HG02763 (cell line): ENCODE measurements around the gene PSTPIP2.
"Not testable (repeated sequence)": the region's sequence is repeated elsewhere in the genome, so short reads cannot be mapped to it uniquely, and the experiment has no call there.

Experiments used
- ATAC-seq: cut with Tn5 transposase; IDR thresholded peaks from one replicate; pipeline ENCODE4 v1.9.1; 2021; ENCODE audit warnings: mild to moderate bottlenecking, moderate library complexity; ENCODE audit not compliant: unreplicated experiment

Gene PSTPIP2, protein sequence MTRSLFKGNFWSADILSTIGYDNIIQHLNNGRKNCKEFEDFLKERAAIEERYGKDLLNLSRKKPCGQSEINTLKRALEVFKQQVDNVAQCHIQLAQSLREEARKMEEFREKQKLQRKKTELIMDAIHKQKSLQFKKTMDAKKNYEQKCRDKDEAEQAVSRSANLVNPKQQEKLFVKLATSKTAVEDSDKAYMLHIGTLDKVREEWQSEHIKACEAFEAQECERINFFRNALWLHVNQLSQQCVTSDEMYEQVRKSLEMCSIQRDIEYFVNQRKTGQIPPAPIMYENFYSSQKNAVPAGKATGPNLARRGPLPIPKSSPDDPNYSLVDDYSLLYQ

DNA sequence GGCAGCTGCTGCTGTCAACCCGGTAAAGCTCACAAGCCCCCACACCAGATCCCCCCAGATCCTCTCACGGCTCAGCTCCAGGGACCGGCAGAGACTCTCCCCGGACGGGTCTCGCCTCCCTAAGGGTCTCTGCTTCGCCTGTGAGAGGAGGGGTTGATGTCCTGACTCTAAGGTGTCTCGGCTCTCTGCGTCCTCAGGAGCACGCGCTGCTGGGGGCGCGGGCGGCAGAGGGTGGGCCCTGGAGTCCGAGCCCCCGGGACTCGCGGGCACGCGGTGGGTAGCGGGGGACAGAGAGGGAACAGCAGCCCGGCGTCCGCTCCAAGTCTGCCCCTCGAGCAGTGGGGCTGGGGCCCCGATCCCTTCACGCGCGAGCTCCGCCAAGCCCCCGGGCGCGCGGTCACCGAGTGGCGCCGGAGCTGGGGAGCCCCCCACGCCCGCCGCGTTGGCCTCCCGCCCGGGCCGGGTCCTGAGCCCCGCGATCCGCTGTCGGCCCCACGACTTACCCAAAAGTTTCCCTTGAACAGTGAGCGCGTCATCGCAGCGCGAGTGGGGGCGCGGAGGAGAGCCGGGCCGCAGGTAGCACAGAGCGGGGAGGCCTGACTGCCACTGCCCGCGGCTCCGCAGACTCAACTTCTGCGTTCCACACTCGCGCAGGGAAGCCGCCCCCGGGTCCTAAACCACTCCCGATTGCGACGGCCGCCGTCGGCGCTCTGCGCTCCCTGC lies at the start of gene PSTPIP2:
Gene PSTPIP2 (minus strand): TSS at position 608 of the 723 bp plus-strand sequence. CDS start 72 bp downstream, at position 536.
- peak; percentile 68 for ATAC-seq

DNA sequence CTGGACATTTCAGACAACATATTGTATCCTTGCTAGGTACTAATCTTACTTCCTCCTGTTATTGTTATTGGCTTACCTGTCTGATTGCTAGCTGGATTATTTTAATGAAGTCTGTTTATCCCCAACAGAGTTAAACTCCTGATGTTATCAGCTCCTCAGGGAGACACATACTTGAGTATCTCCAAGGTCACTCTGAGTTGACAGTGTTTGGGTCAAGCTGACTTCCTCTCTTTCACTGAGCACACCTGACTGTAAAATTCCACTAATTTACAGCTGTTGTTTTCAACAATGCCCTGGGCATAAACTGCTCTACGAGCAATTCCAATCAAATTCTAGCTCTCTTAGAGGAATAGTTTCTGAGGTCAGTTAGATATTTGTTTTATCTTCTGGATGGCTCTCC lies 41.7 kb upstream of the PSTPIP2 start:
- no peak for ATAC-seq

DNA sequence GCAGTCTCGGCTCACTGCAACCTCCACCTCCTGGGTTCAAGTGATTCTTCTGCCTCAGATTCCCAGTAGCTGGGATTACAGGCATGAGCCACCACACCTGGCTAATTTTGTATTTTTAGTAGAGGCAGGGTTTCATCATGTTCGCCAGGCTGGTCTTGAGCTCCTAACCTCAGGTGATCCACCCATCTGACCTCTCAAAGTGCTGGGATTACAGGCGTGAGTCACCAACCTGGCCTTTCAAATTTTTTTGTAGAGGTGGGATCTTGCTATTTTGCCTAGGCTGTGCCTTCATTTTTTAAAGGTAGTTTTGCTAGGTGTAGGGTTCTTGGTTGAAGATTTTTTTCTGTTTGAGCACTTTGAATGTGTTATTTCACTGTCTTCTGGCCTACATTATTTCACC lies 38.3 kb upstream of the PSTPIP2 start:
- no peak for ATAC-seq

DNA sequence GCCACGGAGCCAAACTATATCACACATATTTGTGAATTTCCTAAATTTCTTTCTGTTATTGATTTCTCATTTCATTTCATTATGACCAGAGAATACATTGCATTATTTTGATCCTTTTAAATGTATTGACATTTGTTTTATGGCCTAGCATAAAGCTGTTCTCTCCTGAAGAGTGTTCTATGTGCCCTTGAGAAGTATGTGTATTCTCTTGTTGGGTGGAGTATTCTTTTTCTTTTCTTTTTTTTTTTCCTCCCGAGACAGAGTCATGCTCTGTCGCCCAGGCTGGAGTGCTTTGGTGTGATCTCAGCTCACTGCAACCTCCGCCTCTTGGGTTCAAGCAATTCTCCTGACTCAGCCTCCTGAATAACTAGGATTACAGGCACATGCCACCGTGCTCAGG lies 37.3 kb upstream of the PSTPIP2 start:
- ATAC-seq, result no peak

DNA sequence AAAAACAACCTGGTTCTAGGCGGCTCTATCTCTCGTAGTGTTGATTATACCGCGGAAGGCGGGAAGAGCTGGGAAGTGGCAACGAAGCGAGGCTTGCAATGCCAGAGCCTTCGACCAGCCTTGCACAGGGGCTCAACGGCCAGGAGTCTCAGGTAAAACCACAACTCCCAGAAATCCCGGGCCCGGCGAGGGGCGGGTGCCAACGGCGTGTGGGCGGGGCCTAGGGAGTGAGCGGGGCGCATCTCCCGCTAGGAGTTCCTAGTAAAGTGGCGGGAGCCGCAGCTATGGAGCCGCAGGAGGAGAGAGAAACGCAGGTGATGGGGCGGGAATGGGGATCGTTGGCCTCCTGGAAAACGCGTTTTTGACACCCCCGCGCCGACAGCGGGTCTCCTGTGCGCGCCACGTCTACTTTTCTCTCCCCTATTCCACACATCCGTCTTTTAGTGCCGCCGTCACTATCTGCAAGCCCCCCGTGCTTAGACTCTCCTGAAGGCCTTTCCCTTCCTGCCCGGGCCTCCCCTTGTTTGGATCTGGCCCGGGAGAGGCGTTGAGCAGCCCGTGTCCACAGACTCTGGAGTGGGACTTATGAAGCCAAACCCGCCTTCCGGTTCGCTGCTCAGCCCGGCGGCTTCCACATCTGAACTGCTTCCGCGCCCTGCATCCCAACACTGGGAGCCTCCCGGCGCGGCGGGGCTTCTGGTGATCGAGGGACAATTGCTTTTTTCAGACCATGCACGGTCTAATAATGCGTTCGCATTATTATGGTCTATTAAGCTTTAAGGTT lies 32.3 kb upstream of the PSTPIP2 start, which contains the start of gene HAUS1:
Gene HAUS1 (plus strand): TSS at position 258 of the 784 bp plus-strand sequence. CDS start 27 bp downstream, at position 285.
- ATAC-seq, result peak; percentile 92

DNA sequence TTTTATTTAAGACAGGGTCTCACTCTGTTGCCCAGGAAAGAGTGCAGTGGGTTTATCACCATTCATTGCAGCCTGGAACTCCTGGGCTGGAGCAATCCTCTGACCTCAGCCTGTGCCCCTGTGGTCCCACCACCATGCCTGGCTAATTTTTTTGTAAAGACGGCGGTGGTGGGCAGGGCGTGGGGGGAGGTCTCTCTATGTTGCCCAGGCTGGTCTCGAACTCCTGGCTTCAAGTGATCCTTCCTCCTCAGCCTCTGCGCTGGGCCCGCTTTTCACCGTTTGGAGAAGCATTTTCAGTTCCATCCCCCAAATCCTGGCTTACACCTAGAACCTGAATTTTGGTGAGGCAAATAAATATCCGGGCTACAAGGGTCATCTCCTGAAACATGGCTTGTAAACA lies 27.4 kb upstream of the PSTPIP2 start:
- ATAC-seq, result no peak

DNA sequence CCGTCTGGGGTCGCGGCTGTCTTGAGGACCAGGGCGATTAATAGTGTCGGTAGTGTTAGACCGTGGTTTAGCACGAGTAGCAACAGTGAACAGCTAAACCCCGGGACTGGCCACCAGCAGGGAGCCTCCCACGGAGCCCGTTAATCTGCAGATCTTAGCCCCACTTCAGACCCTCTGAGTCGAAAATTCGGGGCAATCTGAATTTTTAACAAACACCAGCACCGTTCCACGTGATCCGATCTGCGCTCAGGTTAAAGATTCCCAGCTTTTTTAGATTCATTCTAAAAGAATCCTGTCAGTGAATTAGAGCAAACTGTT lies 26.5 kb upstream of the PSTPIP2 start:
- no peak for ATAC-seq

DNA sequence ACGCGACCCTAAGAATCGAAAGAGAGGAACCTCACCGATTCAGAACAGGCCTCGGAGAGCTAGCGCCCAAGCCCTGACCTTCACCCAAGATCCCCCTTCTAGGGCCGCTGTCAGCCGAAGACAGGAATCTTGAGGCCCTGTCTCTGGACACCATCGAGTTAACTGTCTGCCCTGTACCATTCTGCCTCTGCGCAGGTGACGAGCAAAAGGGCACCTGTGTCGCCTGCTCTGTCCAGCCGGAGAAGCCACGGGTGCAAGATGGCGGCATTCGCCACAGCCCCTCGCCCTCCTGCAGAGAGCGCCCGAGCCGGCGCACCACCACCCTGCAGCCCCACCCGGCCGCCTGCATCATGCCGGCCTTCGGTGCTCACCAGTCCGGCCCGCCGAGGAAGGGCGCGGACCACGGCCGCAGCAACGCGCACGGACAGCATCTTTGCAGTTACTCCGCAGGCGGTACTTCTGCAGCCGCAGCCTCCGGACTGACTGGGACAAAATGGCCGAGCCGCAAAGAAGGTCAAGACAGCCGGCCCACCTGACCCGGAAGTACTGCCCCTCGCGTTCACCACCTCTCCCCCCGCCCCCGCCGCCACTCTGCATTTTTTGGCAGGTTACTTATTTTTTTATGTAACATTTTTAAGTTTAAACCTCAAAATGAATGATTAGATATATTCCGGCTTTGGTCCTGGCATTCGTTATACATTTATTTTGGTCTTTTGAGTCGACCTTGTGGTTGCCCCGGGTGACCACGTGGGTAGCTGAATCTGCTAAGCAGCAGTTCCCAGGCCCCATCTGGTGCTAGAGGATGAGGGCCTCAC lies 25.9 kb upstream of the PSTPIP2 start, which contains the start of gene ATP5F1A:
Gene ATP5F1A (minus strand): TSS at position 496 of the 815 bp plus-strand sequence. CDS start 65 bp downstream, at position 431.
- ATAC-seq, result peak; percentile 81

DNA sequence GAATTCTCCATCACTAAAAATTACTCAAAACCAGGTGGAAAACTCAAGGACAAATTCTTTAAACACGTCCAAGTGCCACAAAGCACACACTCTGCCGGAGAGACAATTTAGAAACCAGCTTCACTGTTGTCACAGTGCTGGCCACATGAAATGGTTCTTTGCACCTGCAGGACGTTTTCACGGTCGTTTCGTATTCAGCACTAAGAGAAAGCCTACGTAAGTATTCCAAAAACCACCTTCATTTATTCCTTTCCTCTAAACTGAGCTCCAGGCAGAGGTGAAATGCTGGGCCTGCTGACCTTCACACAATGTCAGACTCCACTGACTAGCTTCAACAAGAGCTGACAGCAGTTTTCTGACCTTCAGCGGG lies 25.4 kb upstream of the PSTPIP2 start:
- ATAC-seq, result peak; percentile 24

DNA sequence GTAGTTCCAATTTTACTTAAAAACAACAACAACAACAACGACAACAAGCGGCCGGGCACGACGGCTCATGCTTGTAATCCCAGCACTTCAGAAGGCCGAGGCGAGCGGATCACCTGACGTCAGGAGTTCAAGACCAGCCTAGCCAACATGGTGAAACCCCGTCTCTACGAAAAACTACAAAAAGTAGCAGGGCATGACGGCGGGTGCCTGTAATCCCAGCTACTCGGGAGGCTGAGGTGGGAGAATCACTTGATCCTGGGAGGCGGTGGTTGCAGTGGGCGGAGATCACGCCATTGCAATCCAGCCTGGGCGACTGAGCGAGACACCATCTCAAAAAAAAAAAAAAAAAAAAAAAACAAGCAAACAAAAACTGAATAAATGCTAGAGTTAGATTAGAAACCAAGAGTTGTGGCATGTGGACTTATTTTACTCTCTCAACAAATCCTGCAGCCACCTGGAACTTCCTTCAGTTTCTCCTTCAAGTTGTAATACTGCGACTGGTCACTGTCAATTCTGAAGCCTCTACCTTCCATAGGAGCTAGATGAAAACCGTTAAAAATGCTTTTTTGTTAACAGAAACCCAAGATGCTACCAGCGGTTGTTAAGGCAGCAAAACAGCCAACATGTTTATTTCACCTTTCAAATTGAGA lies 24.7 kb upstream of the PSTPIP2 start:
- no peak for ATAC-seq

DNA sequence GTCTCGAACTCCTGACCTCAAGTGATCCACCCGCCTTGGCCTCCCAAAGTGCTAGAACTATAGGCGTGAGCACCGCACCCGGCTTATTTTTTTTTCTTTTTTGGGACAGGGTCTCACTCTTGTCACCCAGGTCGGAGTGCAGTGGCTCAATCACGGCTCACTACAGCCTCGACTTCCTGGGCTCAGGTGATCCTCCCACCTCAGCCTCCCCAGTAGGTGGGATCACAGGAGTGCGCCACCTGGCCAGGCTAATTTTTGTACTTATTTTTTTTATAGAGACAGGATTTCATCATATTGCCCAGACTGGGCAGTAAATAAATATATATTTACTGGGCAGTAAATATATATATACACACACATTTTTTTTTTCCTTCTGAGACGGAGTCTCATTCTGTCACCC lies 23.5 kb upstream of the PSTPIP2 start:
- ATAC-seq, result no peak

DNA sequence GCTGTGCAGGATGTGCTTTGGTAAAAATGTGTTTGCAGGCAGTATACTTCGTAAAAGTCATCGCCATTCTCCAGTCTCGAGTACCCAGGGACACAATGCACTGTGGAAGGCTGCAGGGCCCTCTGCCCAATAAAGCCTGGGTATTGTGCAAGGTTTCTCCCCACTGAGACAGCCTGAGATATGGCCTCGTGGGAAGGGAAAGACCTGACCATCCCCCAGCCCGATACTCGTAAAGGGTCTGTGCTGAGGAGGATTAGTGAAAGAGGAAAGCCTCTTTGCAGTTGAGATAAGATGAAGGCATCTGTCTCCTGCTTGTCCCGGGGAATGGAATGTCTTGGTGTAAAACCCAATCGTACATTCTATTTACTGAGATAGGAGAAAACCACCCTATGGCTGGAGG lies 16.4 kb upstream of the PSTPIP2 start:
- not testable (repeated sequence) for ATAC-seq

DNA sequence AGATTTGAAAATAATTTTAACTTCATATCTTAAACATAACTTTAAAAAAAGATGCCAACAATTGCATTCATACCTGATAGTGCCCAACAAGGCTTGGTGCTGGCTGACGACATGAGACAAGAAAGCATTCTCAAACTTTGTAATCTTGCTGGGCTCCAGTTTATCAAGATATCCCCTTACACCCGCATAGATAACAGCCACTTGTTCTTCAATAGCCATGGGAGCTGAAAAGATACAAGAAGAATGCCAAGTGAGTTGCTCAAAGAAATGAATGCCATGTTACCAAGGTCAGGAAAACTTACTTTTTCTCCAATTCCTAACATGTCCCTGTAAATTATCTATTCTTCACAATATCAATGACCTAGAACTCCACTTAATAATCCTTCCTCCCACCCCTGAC lies 12.4 kb upstream of the PSTPIP2 start:
- no peak for ATAC-seq

DNA sequence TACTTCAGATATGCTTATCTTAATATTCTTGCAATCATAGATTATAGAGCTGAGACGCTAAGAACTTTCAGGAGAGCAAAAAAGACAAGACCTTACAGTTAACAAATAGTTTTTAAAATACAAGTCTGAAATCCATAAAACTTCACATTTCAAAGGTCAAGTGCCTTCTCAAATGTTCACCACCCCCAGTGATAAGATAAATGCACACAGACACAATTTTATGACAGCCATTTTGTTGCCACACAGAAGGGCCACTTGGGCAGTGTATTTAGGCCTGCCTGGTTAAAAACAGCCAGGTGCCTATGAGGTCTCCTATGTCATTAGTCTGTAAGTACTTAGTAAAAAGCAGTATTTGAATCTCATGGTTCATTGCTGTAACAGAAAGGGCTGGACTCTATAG lies 8.1 kb upstream of the PSTPIP2 start:
- no peak for ATAC-seq

DNA sequence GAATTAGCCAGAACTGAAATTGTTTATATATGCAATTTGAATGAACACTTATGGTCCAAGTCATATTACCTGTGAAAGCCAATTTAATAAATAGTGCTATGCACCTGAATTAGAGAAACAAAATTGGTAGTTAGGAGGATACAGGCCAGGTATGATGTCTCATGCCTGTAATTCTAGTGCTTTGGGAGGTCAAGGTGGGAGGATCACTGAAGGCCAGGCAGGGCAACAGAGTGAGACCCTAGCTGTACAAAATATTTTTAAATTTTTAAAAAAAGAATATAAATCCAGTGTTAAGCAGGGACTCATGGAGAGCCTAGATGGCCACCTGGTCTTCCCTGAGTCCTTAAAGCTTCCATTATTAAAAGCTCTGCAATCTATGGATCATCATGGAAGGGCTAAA lies 7.3 kb upstream of the PSTPIP2 start:
- ATAC-seq, result no peak

DNA sequence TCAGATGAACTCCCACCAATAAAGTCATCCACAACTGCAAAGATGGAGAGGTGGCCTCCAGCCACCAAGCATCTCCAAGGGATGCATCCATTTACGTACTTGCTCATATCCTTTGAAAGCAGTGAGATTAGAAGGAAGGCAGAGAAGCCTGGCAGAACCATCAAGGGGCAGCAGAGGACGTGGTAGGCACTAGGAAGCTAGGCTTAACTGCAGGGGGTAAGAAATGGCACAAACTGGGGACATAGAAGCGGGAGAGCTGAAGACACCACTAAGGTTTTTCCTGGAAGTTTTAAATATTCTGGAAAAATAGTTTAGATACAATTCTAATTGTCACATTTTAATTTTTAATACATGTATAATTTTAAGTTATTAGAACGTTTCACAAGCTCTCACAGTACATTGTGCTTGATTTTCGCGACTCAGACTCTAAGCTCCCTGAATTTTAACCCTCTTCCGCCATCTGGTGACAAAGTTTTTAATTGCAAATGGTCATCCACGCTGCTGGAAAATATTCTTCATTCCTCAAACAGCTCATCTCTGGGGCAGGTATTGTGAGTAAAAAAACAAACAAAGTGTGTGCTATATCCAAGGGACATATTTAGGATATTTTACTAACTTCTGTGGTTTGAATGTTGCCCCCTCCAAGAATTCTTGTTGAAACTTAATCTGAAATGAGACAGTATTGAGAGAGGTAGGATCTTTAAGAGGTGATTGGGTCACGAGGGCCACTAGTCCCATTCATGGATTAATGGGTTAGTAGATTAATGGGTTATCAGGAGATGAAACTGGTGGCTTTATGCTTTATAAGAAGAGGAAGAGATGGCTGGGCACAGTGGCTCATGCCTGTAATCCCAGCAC lies 1.6 kb upstream of the PSTPIP2 start:
- ATAC-seq, result no peak

DNA sequence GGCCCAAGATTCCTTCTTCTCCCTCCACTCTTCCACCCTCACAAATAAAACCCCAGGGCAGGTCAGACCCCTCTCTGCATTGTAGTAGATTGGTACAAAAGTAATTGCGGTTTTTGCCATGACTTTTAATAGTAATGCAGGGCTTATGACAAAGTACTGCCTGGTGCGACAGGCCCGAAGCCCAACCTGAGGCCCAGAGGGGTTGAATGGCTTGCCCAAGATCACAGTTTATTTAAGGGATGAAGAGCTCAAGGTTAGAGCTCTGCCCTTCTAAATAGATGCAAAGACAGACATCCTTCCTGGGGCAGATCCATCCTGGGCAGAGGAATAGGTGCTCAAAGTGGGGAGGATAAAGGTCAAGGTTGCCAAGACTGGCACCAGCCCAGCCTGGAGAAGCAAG lies 899 bp upstream of the PSTPIP2 start:
- ATAC-seq, result no peak

DNA sequence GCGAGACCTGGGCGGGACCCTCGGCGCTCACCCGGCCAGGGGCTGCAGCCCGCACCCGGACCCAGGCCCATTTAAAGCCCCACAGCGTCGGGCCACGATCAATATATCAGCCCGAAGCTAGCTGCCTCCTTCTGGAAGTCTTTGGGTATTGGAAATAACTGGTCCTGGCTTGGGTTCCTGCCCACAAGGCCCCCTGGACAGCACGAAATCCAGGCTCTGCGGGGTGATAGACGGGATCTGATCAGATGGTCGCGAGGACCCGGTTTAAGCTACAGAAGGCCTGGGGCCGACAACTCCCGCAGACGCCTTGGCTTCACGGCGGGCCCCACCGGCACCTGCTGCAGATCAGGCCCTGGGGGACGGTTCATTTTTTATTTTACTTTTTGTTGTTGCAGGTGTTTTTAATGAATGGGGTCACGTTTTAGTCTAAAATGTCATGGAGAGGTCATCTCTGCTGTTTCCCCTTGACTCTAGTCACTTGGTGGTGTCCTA lies 362 bp upstream of the PSTPIP2 start:
- no peak for ATAC-seq
